HepG2 (cell line): ENCODE measurements around the gene NPB. TPM values are rescaled to one million over a fixed set of nuclear protein-coding genes. Genes with fewer than 3 reads are reported as not detected.

ENCODE experiments used
- ELF4 ChIP-seq: sonication (generic); formaldehyde crosslinking; IDR thresholded peaks from 2 replicates; pipeline ENCODE4 v1.5.0; 2020; ENCODE audit warnings: missing genetic modification reagents, mild to moderate bottlenecking, moderate library complexity, borderline replicate concordance
- ERF ChIP-seq: IDR thresholded peaks from 2 replicates; pipeline ENCODE4 v1.6.1; 2018; ENCODE audit warnings: missing biosample characterization, missing genetic modification reagents
- FLYWCH1 ChIP-seq: sonication (generic); formaldehyde crosslinking; IDR thresholded peaks from 2 replicates; pipeline ENCODE4 v1.8.1; 2023; ENCODE audit warnings: mild to moderate bottlenecking, missing genetic modification reagents
- KDM2A ChIP-seq: sonication (generic); formaldehyde crosslinking; IDR thresholded peaks from 2 replicates; pipeline ENCODE4 v1.4.0; 2020; ENCODE audit warnings: low read depth, missing genetic modification reagents, borderline replicate concordance
- NAIF1 ChIP-seq: sonication (generic); formaldehyde crosslinking; IDR thresholded peaks from 2 replicates; pipeline ENCODE4 v1.5.0; 2020; ENCODE audit warnings: mild to moderate bottlenecking, missing genetic modification reagents, borderline replicate concordance
- NONO ChIP-seq, 2 experiments: fragments of 450-650 bp in 1 of 2; sonication (generic) in 1 of 2; formaldehyde crosslinking in 1 of 2; IDR thresholded peaks in 1 of 2; conservative IDR thresholded peaks in 1 of 2; 2 replicates each; pipeline versions ENCODE4 v1.6.1 to v1.8.0; 2017 to 2022; ENCODE audit warnings: mild to moderate bottlenecking in 1 of 2, missing genetic modification reagents in 1 of 2, moderate library complexity in 1 of 2
- PAWR ChIP-seq: sonication (generic); formaldehyde crosslinking; IDR thresholded peaks from 2 replicates; pipeline ENCODE4 v1.4.0; 2020; ENCODE audit warnings: missing genetic modification reagents, mild to moderate bottlenecking, borderline replicate concordance
- SNAPC2 ChIP-seq: sonication (generic); formaldehyde crosslinking; IDR thresholded peaks from 2 replicates; pipeline ENCODE4 v1.8.1; 2022; ENCODE audit warnings: mild to moderate bottlenecking, missing genetic modification reagents
- ZNF33A ChIP-seq: sonication (generic); formaldehyde crosslinking; IDR thresholded peaks from 2 replicates; pipeline ENCODE4 v1.5.1; 2020; ENCODE audit warnings: missing genetic modification reagents, mild to moderate bottlenecking, moderate library complexity, borderline replicate concordance
- ZNF343 ChIP-seq: sonication (generic); formaldehyde crosslinking; IDR thresholded peaks from 2 replicates; pipeline ENCODE4 v1.4.0; 2020; ENCODE audit warnings: mild to moderate bottlenecking, missing genetic modification reagents
- ZNF354B ChIP-seq: sonication (generic); formaldehyde crosslinking; IDR thresholded peaks from 2 replicates; pipeline ENCODE4 v1.8.0; 2022; ENCODE audit warnings: mild to moderate bottlenecking, missing genetic modification reagents
- ZNF510 ChIP-seq: sonication (generic); formaldehyde crosslinking; IDR thresholded peaks from 2 replicates; pipeline ENCODE4 v1.4.0; 2020; ENCODE audit warnings: low read depth, mild to moderate bottlenecking, missing genetic modification reagents
- ZNF570 ChIP-seq: sonication (generic); formaldehyde crosslinking; IDR thresholded peaks from 2 replicates; pipeline ENCODE4 v1.4.0; 2020; ENCODE audit warnings: mild to moderate bottlenecking, missing genetic modification reagents, borderline replicate concordance
- ZNF75D ChIP-seq: sonication (generic); formaldehyde crosslinking; IDR thresholded peaks from 2 replicates; pipeline ENCODE4 v1.8.1; 2023; ENCODE audit warnings: missing genetic modification reagents, mild to moderate bottlenecking, borderline replicate concordance
- ZNF891 ChIP-seq: sonication (generic); formaldehyde crosslinking; IDR thresholded peaks from 2 replicates; pipeline ENCODE4 v1.5.0; 2020; ENCODE audit warnings: mild to moderate bottlenecking, missing genetic modification reagents
- ZSCAN21 ChIP-seq: sonication (generic); formaldehyde crosslinking; IDR thresholded peaks from 2 replicates; pipeline ENCODE4 v1.8.0; 2022; ENCODE audit warnings: mild to moderate bottlenecking, missing genetic modification reagents, moderate library complexity, borderline replicate concordance
- polyA plus RNA-seq, 8 experiments: library from polyadenylated mRNA; depleted of rRNA in 3 of 8; stranded (reverse) in 7 of 8; unstranded in 1 of 8; fragments of >200 nt; fragmentation: Illumina TruSeq in 4 of 8; extraction: Trizol in 4 of 8; gene quantifications; 2 replicates each; pipeline versions ENCODE4 v1.2.1 to v1.2.3, GENCODE V29; 2011 to 2016; ENCODE audit warnings: low read depth in 4 of 8, missing spikeins in 1 of 8, mixed read lengths in 1 of 8; ENCODE audit not compliant: insufficient read depth in 1 of 8
- total RNA-seq, 5 experiments: library from RNA; depleted of rRNA; stranded (reverse); fragments of >200 nt; fragmentation: Illumina TruSeq; extraction: Trizol; gene quantifications; 2 replicates each; pipeline ENCODE4 v1.2.3, GENCODE V29; 2016; ENCODE audit warnings: low read depth in 1 of 5
- TF ChIP-seq, protein P1 (sequence below): IDR thresholded peaks from 2 replicates; pipeline ENCODE4 v1.6.1; 2016; ENCODE audit warnings: low read depth, borderline replicate concordance
- TF ChIP-seq, protein P2 (sequence below): sonication (generic); formaldehyde crosslinking; IDR thresholded peaks from 2 replicates; pipeline ENCODE4 v1.5.0; 2020; ENCODE audit warnings: mild to moderate bottlenecking, missing genetic modification reagents
- TF ChIP-seq, protein P3 (sequence below): sonication (generic); formaldehyde crosslinking; IDR thresholded peaks from 2 replicates; pipeline ENCODE4 v1.4.0; 2020; ENCODE audit warnings: mild to moderate bottlenecking, low read depth, missing genetic modification reagents
- TF ChIP-seq, protein P4 (sequence below), 2 experiments: fragments of 450-650 bp in 1 of 2; sonication (generic) in 1 of 2; formaldehyde crosslinking; IDR thresholded peaks; 2 replicates each; pipeline versions ENCODE4 v1.5.0 to v1.8.0; 2020 to 2022; ENCODE audit warnings: mild to moderate bottlenecking in 1 of 2, missing genetic modification reagents in 1 of 2
- TF ChIP-seq, protein P5 (sequence below): sonication (generic); formaldehyde crosslinking; IDR thresholded peaks from 2 replicates; pipeline ENCODE4 v1.8.0; 2022; ENCODE audit warnings: mild to moderate bottlenecking, missing genetic modification reagents, moderate library complexity

The NPB gene
- total and polyA plus RNA-seq, 2 of the 13 experiments (the other 11 are each of a cell fraction or from before 2014, with no cell fraction given), result 0.11 to 0.93 TPM

DNA sequence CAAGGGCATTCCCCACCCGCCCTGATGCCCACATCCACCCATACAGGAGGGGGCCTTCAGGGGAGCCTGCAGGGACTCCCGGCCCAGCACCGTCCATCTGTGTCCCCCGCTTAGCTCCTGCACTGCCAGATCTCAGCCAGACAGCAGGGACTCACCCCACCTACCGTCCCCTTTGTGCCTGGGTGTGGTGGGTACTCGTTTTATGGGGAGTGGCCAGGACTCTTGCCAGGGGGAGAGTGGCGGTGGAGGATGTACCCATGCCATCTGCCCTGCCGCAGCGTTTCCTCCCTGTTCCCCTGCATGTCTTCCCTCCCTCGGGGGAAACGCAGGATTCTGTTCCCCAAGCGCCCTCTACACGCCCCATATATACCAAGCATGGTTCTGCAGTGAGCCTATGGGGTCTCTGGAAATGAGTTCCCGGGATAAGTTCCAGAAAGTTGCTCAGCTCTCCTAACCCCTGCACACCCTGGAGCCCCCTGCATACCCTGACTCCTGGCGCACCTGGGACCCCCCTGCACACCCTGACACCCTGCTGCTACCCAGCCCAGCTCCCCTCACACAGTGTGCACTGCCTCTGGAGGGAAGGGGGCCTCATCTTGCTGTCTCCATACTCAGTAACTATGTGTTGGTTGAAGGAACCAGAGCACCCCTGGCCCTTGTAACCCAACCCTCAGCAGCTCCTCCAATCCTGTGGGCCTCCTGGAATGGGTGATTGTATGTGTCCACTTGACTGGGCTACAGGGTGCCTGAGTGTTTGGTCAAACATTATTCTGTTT is 29.7 kb downstream of the NPB start (continued):
- TF ChIP-seq ZNF510 (CRISPR knock-in tag), result 0 out of 2 replicates have a peak, but pooled peaks have one; percentile 30
- TF ChIP-seq, protein P1, sequence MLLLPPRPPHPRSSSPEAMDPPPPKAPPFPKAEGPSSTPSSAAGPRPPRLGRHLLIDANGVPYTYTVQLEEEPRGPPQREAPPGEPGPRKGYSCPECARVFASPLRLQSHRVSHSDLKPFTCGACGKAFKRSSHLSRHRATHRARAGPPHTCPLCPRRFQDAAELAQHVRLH (CRISPR knock-in tag), result no peak
- no peak for TF ChIP-seq ZNF33A (CRISPR knock-in tag)
- TF ChIP-seq NONO (IDR thresholded peaks at IDR 0.05), result no peak
- TF ChIP-seq NONO (CRISPR knock-in tag; conservative IDR thresholded peaks at IDR 0.05), result peak; percentile 60; the same call in 1 of the 2 replicates
- peak; percentile 73; the same call in 1 of the 2 replicates for TF ChIP-seq ZNF891 (CRISPR knock-in tag)
- TF ChIP-seq, protein P2, sequence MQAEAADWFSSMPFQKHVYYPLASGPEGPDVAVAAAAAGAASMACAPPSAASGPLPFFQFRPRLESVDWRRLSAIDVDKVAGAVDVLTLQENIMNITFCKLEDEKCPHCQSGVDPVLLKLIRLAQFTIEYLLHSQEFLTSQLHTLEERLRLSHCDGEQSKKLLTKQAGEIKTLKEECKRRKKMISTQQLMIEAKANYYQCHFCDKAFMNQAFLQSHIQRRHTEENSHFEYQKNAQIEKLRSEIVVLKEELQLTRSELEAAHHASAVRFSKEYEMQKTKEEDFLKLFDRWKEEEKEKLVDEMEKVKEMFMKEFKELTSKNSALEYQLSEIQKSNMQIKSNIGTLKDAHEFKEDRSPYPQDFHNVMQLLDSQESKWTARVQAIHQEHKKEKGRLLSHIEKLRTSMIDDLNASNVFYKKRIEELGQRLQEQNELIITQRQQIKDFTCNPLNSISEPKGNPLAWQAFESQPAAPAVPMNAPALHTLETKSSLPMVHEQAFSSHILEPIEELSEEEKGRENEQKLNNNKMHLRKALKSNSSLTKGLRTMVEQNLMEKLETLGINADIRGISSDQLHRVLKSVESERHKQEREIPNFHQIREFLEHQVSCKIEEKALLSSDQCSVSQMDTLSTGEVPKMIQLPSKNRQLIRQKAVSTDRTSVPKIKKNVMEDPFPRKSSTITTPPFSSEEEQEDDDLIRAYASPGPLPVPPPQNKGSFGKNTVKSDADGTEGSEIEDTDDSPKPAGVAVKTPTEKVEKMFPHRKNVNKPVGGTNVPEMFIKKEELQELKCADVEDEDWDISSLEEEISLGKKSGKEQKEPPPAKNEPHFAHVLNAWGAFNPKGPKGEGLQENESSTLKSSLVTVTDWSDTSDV (CRISPR knock-in tag), result 0 out of 2 replicates have a peak, but pooled peaks have one; percentile 31
- no peak for TF ChIP-seq ERF (CRISPR knock-in tag)
- peak; percentile 60; the same call in 1 of the 2 replicates for TF ChIP-seq KDM2A (CRISPR knock-in tag)
- TF ChIP-seq ZNF570 (CRISPR knock-in tag), result no peak
- peak; percentile 79; the same call in 1 of the 2 replicates for TF ChIP-seq ZNF75D
- no peak for TF ChIP-seq ZNF354B
- TF ChIP-seq, protein P3, sequence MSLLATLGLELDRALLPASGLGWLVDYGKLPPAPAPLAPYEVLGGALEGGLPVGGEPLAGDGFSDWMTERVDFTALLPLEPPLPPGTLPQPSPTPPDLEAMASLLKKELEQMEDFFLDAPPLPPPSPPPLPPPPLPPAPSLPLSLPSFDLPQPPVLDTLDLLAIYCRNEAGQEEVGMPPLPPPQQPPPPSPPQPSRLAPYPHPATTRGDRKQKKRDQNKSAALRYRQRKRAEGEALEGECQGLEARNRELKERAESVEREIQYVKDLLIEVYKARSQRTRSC, result 0 out of 2 replicates have a peak, but pooled peaks have one; percentile 28
- TF ChIP-seq PAWR (CRISPR knock-in tag), result no peak
- 0 out of 2 replicates have a peak, but pooled peaks have one; percentile 32 for TF ChIP-seq NAIF1 (CRISPR knock-in tag)
- 0 out of 2 replicates have a peak, but pooled peaks have one; percentile 52 for TF ChIP-seq SNAPC2 (CRISPR knock-in tag)
- TF ChIP-seq, protein P4, sequence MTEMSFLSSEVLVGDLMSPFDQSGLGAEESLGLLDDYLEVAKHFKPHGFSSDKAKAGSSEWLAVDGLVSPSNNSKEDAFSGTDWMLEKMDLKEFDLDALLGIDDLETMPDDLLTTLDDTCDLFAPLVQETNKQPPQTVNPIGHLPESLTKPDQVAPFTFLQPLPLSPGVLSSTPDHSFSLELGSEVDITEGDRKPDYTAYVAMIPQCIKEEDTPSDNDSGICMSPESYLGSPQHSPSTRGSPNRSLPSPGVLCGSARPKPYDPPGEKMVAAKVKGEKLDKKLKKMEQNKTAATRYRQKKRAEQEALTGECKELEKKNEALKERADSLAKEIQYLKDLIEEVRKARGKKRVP (CRISPR knock-in tag; IDR thresholded peaks at IDR 0.05), result peak in 1 of 2 experiments; percentile 26; a peak in 1 of 4 replicates
- TF ChIP-seq ZSCAN21 (CRISPR knock-in tag), result peak; percentile 54; the same call in 1 of the 2 replicates
- TF ChIP-seq ELF4 (CRISPR knock-in tag), result no peak
- 0 out of 2 replicates have a peak, but pooled peaks have one; percentile 65 for TF ChIP-seq FLYWCH1 (CRISPR knock-in tag)
- 0 out of 2 replicates have a peak, but pooled peaks have one; percentile 48 for TF ChIP-seq ZNF343
- TF ChIP-seq, protein P5, sequence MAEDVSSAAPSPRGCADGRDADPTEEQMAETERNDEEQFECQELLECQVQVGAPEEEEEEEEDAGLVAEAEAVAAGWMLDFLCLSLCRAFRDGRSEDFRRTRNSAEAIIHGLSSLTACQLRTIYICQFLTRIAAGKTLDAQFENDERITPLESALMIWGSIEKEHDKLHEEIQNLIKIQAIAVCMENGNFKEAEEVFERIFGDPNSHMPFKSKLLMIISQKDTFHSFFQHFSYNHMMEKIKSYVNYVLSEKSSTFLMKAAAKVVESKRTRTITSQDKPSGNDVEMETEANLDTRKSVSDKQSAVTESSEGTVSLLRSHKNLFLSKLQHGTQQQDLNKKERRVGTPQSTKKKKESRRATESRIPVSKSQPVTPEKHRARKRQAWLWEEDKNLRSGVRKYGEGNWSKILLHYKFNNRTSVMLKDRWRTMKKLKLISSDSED, result 0 out of 2 replicates have a peak, but pooled peaks have one; percentile 29
